Left colon (tissue), 2 donors: ENCODE data around the gene TSHZ2. TPM values are rescaled to one million over a fixed set of nuclear protein-coding genes. Genes with fewer than 3 reads are reported as not detected.

ENCODE experiments used
- ATAC-seq: fragments of 200-7000 bp; cut with Tn5 transposase; one replicate; pipeline ENCODE4 v1.9.1; 2020; ENCODE audit warnings: mild to moderate bottlenecking, moderate library complexity
- DNase-seq, 2 donors: peaks; one replicate each; pipeline ENCODE4 v3.0.0-alpha.2; 2020
- intact Hi-C, 2 donors: fragments of 100-400 bp; cut with DNase I in 1 of 2; cut with micrococcal nuclease in 1 of 2; formaldehyde crosslinking; loops; one replicate each; pipeline versions ENCODE4 v1.11.2 to v1.14.0; 2022; cut with DNase I, micrococcal nuclease
- total RNA-seq, 2 donors: library from RNA; stranded (reverse); fragmentation: NEBNext Ultra II Directional; extraction: Animal tissue kit (Norgen Biotek cat#: 25700); gene quantifications; one replicate each; pipeline ENCODE4 v1.2.1, GENCODE V29; 2021
- donor health status: DM: no; HTN: no; CAD: no.
- donor health status: DM: yes; HTN: yes; CAD: no.

Gene TSHZ2
- total RNA-seq, 2 donors from 2014 or later: 1.7 to 4.9 TPM

DNA sequence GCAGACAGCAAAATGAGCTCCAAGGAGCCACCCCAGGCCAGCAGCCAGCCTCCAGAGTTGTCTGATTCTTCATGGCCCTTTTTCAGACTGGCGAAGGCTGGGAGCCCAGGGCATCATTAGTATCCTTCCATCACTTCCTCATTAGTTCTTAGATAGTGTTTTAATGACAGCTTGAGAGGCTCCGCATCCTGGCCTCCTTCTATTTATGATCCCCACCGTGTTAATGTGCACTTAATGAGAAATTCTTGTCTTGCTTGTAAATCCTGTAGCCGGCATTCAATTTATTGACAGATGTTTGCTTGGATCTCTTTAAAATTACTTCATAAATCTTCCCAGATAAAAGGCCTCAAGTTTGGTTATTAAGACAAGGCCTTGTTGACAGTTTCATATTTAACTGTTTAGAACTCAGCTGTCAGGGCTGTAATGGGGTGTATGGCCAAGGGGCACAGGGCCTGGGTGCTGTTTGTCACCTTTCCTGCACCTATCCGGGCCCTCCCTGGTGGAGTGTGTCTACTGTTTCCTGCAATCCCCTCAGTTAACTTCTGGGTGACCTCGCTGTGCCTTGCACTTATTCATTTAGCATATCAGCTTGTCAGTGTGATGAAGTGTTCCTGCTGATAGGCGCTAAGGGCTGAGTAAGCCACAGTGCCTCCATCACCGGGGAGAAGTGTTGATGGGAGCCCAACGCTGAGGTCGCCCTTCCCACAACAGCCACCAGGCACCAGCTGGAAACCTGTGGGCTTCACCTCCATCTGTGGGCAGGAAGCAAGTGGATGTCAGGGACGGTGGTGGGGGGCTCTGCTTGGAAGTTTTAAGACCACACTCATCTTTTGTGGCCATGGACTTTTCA, 169.3 kb downstream of the TSHZ2 start:
- DNase-seq: no peak
- intact Hi-C loops: no loop called here
- no peak for ATAC-seq

DNA sequence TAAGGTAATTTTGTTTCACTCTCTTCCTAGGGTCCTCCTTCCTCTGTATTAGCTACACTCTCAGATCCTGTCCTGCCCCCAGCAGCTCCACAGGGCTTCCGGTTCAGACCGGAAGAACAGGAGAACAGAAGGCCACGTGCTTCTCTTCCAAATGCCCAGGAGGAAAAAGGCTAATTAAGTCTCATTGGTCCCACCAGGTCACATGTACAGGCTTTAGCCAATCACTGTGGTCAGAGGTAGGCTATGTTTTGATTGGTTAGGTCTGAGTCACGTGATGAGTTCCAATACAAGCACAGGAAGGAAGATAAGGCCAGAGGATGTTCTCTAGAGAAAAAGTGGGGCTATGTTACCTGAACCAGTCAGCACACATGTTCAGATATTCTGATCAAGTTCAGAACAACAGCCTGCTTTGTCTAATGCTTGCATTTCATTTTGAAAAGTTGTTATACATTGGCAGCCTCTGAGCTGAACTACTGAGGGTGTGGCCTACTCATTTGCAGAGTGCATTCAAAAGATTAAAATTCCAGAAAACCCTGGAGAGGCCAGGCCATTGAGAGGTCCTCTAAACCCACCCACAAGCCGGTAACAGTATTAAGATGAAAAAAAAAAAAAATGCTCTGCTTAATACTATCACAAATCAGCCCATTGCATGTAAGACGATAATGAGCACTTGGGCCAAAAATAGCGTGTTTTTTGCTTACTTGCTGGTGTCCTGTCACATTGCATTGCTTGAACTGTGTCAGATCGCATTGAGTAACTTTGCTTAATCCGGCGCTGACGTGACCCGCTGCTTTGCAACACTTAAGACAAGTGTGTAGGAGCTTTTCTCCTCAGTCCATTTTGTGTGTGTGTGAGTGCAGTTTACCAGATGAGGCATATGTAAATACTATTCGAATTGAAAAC, 170.3 kb downstream of the TSHZ2 start:
- intact Hi-C loops: no loop called here
- no peak for ATAC-seq
- no peak for DNase-seq

- DNase-seq (no peak), ATAC-seq (no peak)
- intact Hi-C loops: no loop called here
Observed at GRCh38 chr20:53146201-53146891, 174.2 kb downstream of the TSHZ2 start.

- intact Hi-C loops: no loop called here
- no peak for DNase-seq
- no peak for ATAC-seq
Observed at GRCh38 chr20:53148771-53149147, 176.6 kb downstream of the TSHZ2 start.

DNA sequence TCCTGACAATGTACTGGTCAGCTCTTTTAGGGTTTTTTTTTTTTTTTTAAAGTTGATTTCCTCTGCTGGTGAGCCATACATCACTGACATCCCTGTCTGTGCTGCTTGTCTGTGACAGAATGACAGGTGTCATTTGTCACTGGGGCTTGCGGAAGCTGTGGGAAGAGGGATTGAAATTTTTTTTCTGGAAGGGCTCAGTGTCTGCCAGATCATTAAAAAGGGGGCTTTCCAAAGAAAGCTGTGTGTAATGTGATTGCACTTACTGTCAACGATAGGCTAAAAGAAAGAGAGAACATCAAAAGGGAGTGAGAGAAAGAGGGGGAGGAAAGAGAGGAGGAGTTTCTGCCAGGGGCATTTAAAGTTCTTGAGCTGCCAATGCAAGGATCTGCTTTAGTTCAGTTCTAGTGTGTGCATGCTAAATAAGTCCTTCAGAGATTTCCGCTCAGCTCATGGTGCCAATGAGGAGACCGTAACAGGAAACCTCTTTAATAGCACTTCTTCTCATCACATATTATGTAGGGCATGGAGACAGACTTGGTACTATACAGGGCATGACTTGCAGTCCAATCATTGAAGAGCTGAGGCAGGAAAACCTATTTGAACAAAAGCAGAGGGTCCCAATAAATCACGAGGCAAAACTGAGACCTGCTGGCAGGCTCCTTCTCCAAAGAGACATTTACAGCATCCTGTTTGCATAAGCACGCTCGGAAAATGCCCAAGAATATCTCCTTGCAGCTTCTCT, 177.2 kb downstream of the TSHZ2 start:
- DNase-seq (no peak), ATAC-seq (peak; percentile 18)
- intact Hi-C loops: no loop called here

GRCh38 chr20:53149890-53150205, 177.7 kb downstream of the TSHZ2 start:
- DNase-seq (no peak), ATAC-seq (peak; percentile 98)
- intact Hi-C loops: no loop called here

GRCh38 chr20:53150532-53150931, 178.4 kb downstream of the TSHZ2 start:
- no peak for ATAC-seq
- DNase-seq: no peak
- intact Hi-C loops: no loop called here

GRCh38 chr20:53152228-53152627, 180.1 kb downstream of the TSHZ2 start:
- ATAC-seq (no peak), DNase-seq (no peak)
- intact Hi-C loops: no loop called here

GRCh38 chr20:53154540-53154939, 182.4 kb downstream of the TSHZ2 start:
- no peak for DNase-seq
- intact Hi-C loops: no loop called here
- no peak for ATAC-seq

DNA sequence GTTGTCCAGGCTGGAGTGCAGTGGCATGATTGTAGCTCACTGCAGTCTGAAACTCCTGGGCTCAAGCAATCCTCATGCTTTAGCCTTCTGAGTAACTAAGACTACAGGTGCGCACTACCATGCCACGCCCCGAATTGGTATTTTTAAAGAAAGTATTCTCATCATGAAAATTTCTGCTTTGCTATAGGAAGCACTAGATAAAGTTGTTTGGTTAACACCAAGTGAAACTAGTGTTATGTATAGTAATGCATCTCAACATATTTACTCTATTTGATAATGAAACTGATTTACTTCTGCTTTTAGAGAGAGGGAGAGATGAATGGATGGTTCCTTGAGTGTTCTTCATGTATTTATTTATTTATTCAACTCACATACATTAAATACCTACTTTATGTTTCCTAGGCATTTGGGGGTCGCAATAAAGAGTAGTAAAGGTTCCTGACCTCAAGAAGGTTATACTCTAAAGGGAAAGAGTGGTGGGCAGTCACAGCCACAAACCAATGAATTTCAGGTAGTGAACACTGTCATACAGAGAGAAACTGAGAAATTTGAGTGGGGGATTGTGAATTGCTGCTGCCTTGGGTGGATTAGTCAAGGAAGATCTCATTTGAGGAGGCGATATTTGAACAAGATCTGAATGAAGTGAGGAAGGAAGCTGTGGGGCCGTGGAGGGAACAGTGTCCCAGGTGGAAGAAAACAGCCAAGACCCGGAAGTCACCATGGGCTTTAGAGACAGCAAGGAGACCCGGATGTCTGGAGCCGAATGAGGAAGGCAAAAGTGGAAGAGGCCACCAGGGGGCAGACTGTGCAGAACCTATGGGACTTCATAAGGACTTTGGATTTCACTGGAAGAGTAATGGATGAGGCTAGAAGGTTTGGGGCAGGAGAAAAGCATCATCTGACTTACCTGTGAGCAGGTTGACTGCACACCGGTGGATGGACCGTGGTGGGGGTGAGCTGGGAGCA, 185.6 kb downstream of the TSHZ2 start:
- intact Hi-C loops: no loop called here
- DNase-seq (peak; percentile 29 to 71), ATAC-seq (peak; percentile 69)

DNA sequence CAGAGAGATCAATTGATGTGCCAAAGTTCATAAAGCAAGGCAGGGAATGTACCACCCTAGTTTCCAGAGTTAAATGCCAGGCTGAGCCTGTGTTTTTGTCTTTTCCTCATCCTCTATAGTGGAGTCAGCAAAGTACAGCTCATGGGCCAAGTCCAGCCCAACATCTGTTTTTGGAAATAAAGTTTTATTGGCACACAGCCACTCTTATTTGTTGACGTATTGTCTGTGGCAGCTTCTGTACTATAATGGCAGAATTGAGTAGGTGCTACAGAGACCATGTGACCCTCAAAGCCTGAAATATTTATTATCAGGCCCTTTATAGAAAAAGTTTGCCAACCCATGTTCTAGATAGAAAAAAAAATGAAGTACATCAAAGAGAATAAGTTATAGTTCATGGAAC, 187.0 kb downstream of the TSHZ2 start:
- no peak for ATAC-seq
- DNase-seq: no peak
- intact Hi-C loops: no loop called here

DNA sequence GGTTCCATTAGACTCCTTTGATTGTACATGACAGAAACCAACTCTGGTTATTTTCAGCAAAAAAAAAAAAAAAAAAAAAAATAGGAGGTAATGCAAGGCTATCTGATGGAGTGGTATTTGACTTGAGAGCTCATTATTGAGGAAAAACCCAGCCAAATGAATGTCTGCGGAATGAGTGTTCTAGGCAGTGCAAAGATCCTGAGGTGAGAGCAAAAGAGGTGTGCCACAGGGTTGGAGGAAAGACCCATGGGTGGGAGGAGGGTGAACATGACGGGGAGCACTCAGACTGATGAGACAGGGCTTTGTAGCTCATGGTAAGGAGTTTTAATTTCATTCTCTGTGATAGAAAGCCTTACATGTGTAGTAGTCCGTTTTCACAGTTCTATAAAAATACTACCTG, 188.9 kb downstream of the TSHZ2 start:
- intact Hi-C loops: no loop called here
- DNase-seq (no peak), ATAC-seq (no peak)

GRCh38 chr20:53161473-53161872, 189.3 kb downstream of the TSHZ2 start:
- no peak for DNase-seq
- ATAC-seq: no peak
- intact Hi-C loops: no loop called here

GRCh38 chr20:53162251-53162835, 190.2 kb downstream of the TSHZ2 start:
- DNase-seq (no peak), ATAC-seq (peak; percentile 54)
- intact Hi-C loops: no loop called here

GRCh38 chr20:53163486-53163885, 191.3 kb downstream of the TSHZ2 start:
- intact Hi-C loops: no loop called here
- no peak for ATAC-seq
- no peak for DNase-seq

DNA sequence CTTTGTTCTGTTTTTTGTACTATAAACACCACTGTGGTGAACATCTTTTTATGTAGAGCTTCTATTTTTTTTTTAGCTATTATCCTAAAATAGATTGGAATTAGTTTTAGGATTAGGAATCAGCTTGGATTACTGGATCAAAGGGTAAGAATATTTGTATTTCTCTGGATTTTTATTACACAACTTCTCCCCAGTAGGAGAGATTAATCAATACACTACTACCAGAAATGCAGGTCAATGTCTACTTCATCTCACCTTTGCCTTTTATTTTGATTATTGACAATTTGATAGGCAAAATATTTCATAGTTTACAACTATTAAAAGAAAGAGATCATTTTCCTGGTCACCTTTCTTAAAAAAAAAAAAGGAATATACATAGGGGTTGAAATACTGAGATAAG, 191.9 kb downstream of the TSHZ2 start:
- DNase-seq (no peak), ATAC-seq (no peak)
- intact Hi-C loops: no loop called here

DNA sequence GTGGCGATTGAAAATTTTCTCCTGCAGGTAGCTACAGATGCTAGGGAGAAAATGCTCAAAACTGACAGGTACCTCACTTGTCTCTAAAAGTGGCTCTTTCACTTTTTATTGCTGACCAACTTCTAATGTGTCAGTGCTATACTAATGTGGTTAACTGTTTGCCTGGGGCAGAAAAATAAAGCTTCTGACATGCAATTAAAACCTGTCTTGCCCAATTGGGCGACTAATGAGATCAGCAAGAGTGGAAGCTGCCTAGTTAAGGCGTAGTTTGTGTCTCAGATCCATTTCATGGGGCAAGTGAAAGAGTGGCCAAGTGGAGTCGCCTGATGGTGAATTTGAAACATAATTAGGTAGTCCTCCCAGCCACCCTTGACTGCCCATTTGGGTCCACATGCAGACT, 193.3 kb downstream of the TSHZ2 start:
- intact Hi-C loops: no loop called here
- ATAC-seq: no peak

DNA sequence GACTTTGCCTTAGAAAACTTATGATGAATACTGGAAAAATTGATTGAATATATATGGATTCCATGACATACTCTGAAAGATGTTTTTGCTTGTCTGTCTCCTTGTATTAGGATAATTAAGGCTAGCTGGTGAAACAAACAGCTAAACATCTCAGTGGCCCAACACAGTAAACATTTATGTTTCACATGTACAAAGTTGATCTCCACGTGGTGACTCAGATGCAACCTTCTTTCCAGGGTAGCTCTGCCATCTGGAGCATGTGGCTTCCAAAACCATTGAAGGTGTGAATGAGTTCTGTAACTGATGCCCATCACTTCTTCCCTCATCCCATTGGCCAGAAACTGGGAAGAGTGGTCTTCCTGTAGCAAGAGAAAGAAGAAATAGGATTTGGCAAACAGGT, 196.3 kb downstream of the TSHZ2 start:
- ATAC-seq (no peak), DNase-seq (no peak)
- intact Hi-C loops: no loop called here

More for the DNA sequence above, 193.3 kb downstream of the TSHZ2 start:
- no peak for DNase-seq
